GM18909 (cell line): ENCODE data around the gene STAMBPL1.
"Not testable (repeated sequence)": the region's sequence is repeated elsewhere in the genome, so short reads cannot be mapped to it uniquely, and the experiment has no call there.

Experiments used
- ATAC-seq: cut with Tn5 transposase; IDR thresholded peaks from one replicate; pipeline ENCODE4 v1.9.1; 2021; ENCODE audit warnings: mild to moderate bottlenecking; ENCODE audit not compliant: unreplicated experiment, poor library complexity

The STAMBPL1 gene

GRCh38 chr10:88853155-88853881 is 26.7 kb upstream of the STAMBPL1 start:
- no peak for ATAC-seq

GRCh38 chr10:88854684-88855083 is 25.4 kb upstream of the STAMBPL1 start:
- ATAC-seq: no peak

DNA sequence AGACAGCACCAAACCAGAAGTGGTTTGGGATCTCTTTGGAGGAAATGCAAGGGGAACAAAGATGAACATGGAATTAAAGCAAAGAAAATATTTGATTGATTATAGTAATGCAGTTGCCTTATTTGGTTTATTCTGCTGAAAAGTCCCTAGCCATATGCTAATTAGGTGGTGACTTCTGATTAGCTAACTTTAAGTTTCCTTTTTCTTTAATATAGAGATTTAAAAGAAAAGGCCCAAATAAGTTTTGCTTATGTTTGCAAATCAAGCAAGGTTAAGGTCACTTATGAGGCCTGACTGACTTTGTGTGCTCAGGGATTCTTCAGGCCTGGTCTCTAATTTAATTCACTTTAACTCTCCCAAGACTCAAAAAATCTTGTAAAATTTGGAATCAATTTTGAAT is 22.2 kb upstream of the STAMBPL1 start:
- no peak for ATAC-seq

DNA sequence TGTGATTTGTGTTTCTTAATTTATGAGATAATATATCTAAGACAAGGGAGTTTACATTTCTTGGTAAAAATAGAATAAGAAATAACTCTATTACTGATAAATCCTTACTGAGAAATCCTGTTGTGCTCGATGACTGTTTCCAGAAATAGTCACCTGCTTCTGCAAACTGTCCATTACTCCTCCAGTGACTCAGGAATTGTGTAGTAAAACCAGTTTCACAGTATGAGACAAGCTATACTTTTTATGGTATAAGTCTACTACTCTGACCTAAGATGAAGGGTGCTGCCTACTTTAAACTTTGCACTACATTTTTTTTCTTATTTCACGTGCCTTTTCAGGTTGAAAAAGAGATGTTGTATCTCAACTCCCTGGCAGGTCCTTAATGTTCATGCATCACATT is 21.6 kb upstream of the STAMBPL1 start:
- ATAC-seq: no peak

GRCh38 chr10:88861036-88861435 is 19.0 kb upstream of the STAMBPL1 start:
- no peak for ATAC-seq

GRCh38 chr10:88865281-88865876 is 14.7 kb upstream of the STAMBPL1 start:
- ATAC-seq: no peak

DNA sequence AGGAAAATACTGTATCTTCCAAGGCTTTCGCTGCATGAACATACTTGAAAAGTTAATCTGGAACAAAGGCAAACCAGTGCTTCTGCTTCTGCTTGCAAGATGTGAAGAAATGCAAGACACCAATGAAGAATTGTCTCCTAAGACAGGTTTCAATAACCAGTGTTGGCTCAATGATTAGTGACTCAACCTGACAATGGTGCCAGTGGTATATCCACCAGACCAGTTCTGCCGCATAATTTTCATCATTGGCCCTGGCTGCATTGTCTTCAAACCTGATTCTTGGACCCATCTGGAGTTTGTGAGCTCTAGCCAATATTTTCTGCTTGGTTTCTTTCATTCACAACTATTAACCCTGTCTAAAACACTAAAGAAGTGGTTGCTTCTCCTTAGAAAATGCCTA is 13.6 kb upstream of the STAMBPL1 start:
- no peak for ATAC-seq

DNA sequence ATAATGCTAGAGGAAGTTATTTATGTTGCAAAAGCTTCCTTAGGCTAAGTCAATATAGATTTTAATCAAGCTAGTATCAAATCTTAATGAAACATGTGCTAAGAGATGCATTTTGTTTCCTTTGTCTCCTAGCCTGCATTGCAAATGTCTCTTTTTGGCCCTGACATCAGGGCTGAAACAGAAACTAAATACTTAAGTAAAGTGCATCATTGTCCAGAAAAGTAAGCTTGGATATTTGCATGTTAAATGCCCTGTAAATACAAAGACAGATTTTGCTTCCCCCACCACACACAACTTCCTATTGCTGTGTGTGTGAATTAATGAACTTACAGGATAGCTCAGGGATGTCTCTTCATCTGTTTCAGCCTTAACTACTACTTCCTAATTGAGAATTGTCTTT is 10.0 kb upstream of the STAMBPL1 start:
- no peak for ATAC-seq

DNA sequence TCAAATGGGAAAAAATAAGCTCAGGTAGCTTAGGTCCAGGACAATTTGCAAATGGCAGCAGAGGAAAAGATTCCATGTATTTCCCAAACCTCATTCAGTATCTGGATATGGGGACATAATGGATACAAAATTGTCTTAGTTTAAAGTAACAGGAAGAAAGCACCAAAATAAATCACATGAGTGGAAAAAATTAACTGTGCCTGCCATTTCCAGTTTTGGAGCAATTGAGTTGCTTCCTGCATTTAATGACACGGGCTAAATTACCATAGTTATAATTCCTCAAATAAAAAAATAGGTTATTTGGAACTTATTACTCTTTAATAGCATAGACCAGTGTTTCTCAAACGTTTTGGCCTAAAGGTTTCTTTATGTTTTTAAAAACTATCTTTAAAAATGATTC is 6.3 kb upstream of the STAMBPL1 start:
- ATAC-seq: no peak

- ATAC-seq: no peak
Observed at GRCh38 chr10:88874281-88874680, 5.8 kb upstream of the STAMBPL1 start.

DNA sequence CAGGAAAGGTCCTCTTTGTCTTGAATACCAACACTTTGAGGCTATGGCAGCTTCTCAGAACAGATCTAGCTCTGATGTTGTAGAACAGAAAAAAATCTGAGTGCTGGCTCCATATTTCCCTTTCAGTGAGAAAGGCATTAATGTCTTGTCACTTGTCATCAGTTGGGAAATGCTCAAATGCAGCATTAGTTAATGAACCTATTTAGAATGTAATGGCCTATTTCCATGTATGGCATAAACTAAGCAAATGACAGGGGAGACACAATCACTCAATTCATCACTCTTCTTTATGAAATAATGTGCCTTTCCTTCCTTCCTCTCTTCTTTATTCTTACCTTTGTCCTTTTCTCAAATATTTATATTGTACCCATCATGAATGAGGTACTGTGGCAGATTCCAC is 5.0 kb upstream of the STAMBPL1 start:
- ATAC-seq: no peak

- no peak for ATAC-seq
Observed at GRCh38 chr10:88877298-88877697, 2.7 kb upstream of the STAMBPL1 start.

GRCh38 chr10:88880282-88881076 is 434 bp downstream of the STAMBPL1 start:
- peak; percentile 82 for ATAC-seq

DNA sequence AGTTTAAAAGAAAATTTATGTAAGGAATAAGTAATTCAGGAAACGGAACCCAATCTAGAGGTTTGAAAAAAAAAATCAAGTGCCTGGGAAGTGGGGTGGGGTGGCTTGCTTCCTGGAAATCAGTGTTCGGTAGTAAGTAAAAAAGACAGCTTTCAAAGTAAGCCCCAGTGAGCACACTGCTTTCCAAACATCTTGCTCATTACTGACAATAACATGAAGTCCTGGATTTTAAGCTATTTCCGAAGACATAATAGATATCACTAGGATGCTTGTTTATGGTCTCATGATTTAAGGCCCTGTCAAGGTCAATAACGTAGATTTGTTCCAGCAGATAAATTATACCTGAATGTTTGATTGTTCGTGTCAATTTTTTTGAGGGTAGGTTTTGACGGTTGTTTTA is 1.3 kb downstream of the STAMBPL1 start:
- no peak for ATAC-seq

- ATAC-seq: no peak
Observed at GRCh38 chr10:88881922-88882645, 2.0 kb downstream of the STAMBPL1 start.

GRCh38 chr10:88882646-88883447 is 2.8 kb downstream of the STAMBPL1 start:
- ATAC-seq: not testable (repeated sequence)

DNA sequence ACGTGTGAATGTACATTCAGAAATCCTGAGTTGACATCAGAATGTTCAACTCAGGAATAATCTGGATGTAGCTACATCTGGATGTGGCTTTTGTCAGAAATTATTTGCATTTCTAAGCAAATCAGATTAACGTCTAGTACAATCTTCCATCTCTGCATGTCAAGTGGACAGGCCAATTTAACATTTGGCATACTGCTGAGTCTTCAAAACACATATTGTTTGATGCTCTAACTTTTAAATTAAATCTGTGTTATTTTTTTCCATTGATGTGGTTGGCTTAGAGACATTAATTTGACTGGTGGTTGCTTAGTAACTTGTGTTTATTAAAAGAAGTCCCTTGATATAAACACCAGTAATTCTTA is 3.4 kb downstream of the STAMBPL1 start:
- ATAC-seq: no peak

DNA sequence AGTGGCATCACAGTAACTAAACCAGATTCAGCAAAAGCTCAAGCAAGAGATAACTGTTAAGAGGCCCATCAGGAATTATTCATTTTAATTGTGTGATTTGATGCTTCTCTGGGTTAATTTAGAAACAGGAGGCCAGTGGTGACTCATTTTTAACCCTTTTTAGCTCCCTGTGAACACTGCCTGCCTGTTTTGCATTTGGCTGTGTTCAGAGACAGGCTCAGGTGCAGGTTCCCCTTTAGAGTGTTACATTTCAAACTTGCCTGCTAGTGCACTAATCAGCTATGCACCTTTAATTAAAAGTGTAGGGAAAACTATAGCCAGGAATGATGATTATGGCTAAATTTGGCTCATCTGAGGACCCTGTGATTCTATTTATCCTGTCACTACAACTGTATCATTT is 6.5 kb downstream of the STAMBPL1 start:
- peak; percentile 67 for ATAC-seq

DNA sequence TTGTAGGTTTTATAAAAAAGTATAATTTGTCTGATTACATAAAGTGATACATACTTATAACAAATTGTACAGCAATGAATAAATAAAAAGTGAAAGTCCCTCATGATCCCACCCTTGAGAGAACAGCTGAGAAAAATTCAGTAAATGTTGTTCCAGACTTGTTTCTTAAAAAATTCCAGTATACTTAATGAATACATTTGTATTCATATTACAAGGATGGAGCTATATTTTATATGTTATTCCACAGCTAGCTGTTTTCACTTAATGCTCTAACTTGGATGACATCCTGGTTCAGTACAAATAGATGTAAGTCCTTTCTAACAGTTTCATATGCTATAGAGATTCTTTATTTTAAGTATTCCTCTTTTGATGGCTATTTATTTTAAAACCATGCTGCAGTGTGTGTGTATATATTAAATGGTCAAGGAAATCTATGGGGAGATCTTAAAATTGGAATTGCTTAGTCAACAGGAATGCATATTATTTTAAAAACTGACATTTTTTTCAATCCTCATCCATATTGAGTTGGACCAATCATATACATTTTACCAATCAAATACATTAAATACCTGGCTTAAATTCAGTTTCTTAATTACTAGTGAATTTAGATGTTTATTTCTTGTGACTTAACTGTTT is 8.9 kb downstream of the STAMBPL1 start:
- ATAC-seq: no peak
